ENCODE data around the gene OCA2. TPM values are rescaled to one million over a fixed set of nuclear protein-coding genes. Genes with fewer than 3 reads are reported as not detected.

Gene OCA2
- polyA plus RNA-seq, 1 donor (not counting 4 experiments of a cell fraction or from before 2014, with no cell fraction given): 0.05 TPM

DNA sequence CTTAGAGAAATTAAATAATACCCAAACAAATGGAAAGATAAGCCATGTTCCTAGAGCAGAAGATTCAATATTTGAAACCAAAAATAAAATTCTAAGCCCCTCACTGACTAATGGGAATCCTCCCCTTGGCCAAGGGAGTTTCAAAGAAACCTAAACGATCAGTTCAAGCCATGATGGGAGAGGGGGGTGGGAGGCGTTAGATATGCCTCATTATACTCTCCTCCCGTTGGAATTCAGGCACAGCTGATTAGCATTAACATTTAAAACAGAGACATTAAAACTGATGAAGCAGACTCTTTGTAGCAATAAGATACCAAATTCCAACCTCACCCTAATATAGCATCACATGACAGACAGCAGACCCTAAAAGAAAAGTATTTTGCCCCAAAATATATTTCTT lies 32.9 kb downstream of the OCA2 start:
- Histone ChIP-seq H3K79me2 (ENCODE audit: control insufficient read depth, insufficient read depth, low read length) (no peaks in the 10 kb centered on the region), H3K4me1 (ENCODE audit: control insufficient read depth, extremely low read depth, insufficient read depth, low read length) (no peaks in the 10 kb centered on the region), H3K4me2 (ENCODE audit: control insufficient read depth, extremely low read depth, insufficient read depth, low read depth, low read length) (no peak overlapping the region), H3K27me3 (ENCODE audit: control insufficient read depth, extremely low read depth, insufficient read depth, low read length) (no peaks in the 10 kb centered on the region), H3K9me1 (ENCODE audit: control insufficient read depth, extremely low read depth, insufficient read depth, low read length) (no peaks in the 10 kb centered on the region), H3K4me3 (ENCODE audit: control insufficient read depth in 2 of 3, extremely low read depth in 1 of 3, insufficient read depth in 2 of 3, low read depth in 1 of 3, low read length in 3 of 3) (no peak overlapping the region), H3K9me3 (ENCODE audit: control insufficient read depth, low read depth, low read length) (no peaks in the 10 kb centered on the region), H4K20me1 (ENCODE audit: control insufficient read depth, extremely low read depth, insufficient read depth, low read length) (no peaks in the 10 kb centered on the region), H2AFZ (ENCODE audit: control insufficient read depth, low read length) (no peak overlapping the region), H3K27ac (ENCODE audit: control insufficient read depth, insufficient read depth, low read length) (no peak overlapping the region), H3K9ac (ENCODE audit: control insufficient read depth, extremely low read depth, insufficient read depth, low read length) (no peak overlapping the region), H3K36me3 (ENCODE audit: control insufficient read depth in 2 of 2, extremely low read depth in 1 of 2, insufficient read depth in 2 of 2, low read length in 2 of 2) (no peaks in the 10 kb centered on the region)
- DNase-seq (ENCODE audit: low read depth, low spot score) (no peak), FAIRE-seq (no peak)
- TF ChIP-seq, protein P1, sequence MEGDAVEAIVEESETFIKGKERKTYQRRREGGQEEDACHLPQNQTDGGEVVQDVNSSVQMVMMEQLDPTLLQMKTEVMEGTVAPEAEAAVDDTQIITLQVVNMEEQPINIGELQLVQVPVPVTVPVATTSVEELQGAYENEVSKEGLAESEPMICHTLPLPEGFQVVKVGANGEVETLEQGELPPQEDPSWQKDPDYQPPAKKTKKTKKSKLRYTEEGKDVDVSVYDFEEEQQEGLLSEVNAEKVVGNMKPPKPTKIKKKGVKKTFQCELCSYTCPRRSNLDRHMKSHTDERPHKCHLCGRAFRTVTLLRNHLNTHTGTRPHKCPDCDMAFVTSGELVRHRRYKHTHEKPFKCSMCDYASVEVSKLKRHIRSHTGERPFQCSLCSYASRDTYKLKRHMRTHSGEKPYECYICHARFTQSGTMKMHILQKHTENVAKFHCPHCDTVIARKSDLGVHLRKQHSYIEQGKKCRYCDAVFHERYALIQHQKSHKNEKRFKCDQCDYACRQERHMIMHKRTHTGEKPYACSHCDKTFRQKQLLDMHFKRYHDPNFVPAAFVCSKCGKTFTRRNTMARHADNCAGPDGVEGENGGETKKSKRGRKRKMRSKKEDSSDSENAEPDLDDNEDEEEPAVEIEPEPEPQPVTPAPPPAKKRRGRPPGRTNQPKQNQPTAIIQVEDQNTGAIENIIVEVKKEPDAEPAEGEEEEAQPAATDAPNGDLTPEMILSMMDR (optimal IDR thresholded peaks at IDR 0.05 in 1 of 3, IDR thresholded peaks at IDR 0.05 in 1 of 3, conservative IDR thresholded peaks at IDR 0.05 in 1 of 3; ENCODE audit: extremely low read depth in 1 of 3, insufficient read depth in 2 of 3, low read length in 3 of 3): no peak
- dilution Hi-C loops (cut with MboI; ENCODE audit: extremely low pct_ligation_motif_present, low sequenced_read_pairs): no loop called here

- no peaks in the 10 kb centered on the region for H3K4me1 ChIP-seq (ENCODE audit: control insufficient read depth, extremely low read depth, insufficient read depth, low read length)
Measured at GRCh38 chr15:28060005-28060404, 39.1 kb downstream of the OCA2 start.

More at GRCh38 chr15:28060005-28060404, 39.1 kb downstream of the OCA2 start:
- Histone ChIP-seq H3K9ac (ENCODE audit: control insufficient read depth, extremely low read depth, insufficient read depth, low read length) (no peak overlapping the region), H4K20me1 (ENCODE audit: control insufficient read depth, extremely low read depth, insufficient read depth, low read length) (no peaks in the 10 kb centered on the region), H3K4me3 (ENCODE audit: control insufficient read depth in 2 of 3, extremely low read depth in 1 of 3, insufficient read depth in 2 of 3, low read depth in 1 of 3, low read length in 3 of 3) (no peak overlapping the region), H3K36me3 (ENCODE audit: control insufficient read depth in 2 of 2, extremely low read depth in 1 of 2, insufficient read depth in 2 of 2, low read length in 2 of 2) (no peaks in the 10 kb centered on the region), H3K9me3 (ENCODE audit: control insufficient read depth, low read depth, low read length) (no peaks in the 10 kb centered on the region), H3K27me3 (ENCODE audit: control insufficient read depth, extremely low read depth, insufficient read depth, low read length) (no peaks in the 10 kb centered on the region), H3K9me1 (ENCODE audit: control insufficient read depth, extremely low read depth, insufficient read depth, low read length) (no peaks in the 10 kb centered on the region), H3K79me2 (ENCODE audit: control insufficient read depth, insufficient read depth, low read length) (no peaks in the 10 kb centered on the region), H3K27ac (ENCODE audit: control insufficient read depth, insufficient read depth, low read length) (no peak overlapping the region), H2AFZ (ENCODE audit: control insufficient read depth, low read length) (no peak overlapping the region), H3K4me2 (ENCODE audit: control insufficient read depth, extremely low read depth, insufficient read depth, low read depth, low read length) (no peak overlapping the region)
- no peak for TF ChIP-seq EZH2 (IDR thresholded peaks at IDR 0.05; ENCODE audit: low read length)
- TF ChIP-seq, protein P1 (optimal IDR thresholded peaks at IDR 0.05 in 1 of 3, IDR thresholded peaks at IDR 0.05 in 1 of 3, conservative IDR thresholded peaks at IDR 0.05 in 1 of 3; ENCODE audit: extremely low read depth in 1 of 3, insufficient read depth in 2 of 3, low read length in 3 of 3): no peak
- no peak for DNase-seq (ENCODE audit: low read depth, low spot score)
- dilution Hi-C loops (cut with MboI; ENCODE audit: extremely low pct_ligation_motif_present, low sequenced_read_pairs): no loop called here
- FAIRE-seq: no peak
